Daoy (cell line): ENCODE results near the gene SURF6. TPM values are rescaled to one million over a fixed set of nuclear protein-coding genes. Genes with fewer than 3 reads are reported as not detected.
"Not testable (repeated sequence)": the region's sequence is repeated elsewhere in the genome, so short reads cannot be mapped to it uniquely, and the experiment has no call there.

ENCODE experiments used
- DNase-seq: peaks from one replicate; pipeline ENCODE4 v3.0.0-alpha.2; 2015; ENCODE audit warnings: low read depth
- total RNA-seq: library from RNA; depleted of rRNA; stranded (reverse); fragments of >200 nt; shearing (Covaris generic); gene quantifications from 2 replicates; pipeline ENCODE4 v1.2.3, GENCODE V29; 2014

SURF6 gene
- total RNA-seq, 1 experiment from 2014 or later, result 52.9 TPM

- peak; percentile 47 for DNase-seq
Observed at GRCh38 chr9:133329306-133330156, 6.5 kb downstream of the SURF6 start.

GRCh38 chr9:133327834-133328484 lies 8.0 kb downstream of the SURF6 start:
- no peak for DNase-seq

DNA sequence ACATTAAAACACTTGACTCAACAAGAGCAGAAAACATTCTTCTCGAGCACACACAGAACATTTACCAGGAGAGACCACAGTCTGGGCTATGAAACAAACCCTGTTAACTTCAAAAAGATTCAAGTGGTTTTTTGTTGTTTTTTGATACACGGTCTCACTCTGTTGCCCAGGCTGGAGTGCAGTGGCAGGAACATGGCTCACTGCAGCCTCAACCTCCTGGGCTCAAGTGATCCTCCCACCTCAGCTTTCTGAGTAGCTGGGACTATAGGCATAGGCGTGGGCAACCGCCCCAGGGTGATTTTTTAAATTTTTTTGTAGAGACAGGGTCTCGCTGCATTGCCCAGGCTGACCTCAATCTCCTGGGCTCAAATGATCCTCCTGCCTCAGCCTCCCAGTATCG lies 9.0 kb downstream of the SURF6 start:
- not testable (repeated sequence) for DNase-seq

- DNase-seq, result no peak
Observed at GRCh38 chr9:133323991-133324703, 11.8 kb downstream of the SURF6 start.

DNA sequence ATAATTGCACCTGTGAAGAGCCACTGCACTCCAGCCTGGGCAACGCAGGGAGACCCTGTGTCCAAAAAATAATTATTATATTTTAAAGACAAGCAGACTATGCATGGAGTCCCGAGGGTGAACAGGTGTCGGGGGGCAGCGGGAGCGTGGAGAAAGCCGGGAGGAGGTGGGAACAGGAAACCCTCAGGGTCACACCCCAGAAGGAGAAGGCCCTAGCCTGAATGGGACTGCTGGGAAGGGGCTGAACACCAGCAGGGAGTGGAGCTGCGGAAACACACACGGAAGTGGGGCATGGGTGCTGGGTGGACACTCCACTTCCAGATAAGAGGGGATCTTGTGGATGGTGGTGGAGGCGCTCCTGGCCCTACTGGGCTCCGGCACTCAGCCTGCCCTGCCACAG lies 12.8 kb downstream of the SURF6 start:
- no peak for DNase-seq

DNA sequence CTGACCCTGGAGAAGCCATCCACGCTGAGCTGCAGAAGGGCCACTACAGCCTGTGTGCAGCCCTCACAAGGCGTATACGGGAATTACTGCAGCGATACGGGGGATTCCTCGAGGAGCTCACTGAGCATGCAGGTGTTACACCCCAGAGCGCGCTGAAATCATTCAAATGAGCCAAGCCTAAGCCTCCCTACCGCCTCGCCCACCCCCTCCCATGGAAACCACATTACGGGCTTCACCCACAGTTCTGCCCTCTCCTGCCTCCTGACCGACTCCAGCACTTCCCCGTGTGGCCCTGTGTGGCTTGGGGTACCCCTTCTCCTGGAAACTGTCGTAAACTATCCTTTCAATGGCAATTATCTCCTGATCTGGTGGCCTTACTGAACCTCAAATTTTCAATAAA lies 13.3 kb downstream of the SURF6 start:
- no peak for DNase-seq

DNA sequence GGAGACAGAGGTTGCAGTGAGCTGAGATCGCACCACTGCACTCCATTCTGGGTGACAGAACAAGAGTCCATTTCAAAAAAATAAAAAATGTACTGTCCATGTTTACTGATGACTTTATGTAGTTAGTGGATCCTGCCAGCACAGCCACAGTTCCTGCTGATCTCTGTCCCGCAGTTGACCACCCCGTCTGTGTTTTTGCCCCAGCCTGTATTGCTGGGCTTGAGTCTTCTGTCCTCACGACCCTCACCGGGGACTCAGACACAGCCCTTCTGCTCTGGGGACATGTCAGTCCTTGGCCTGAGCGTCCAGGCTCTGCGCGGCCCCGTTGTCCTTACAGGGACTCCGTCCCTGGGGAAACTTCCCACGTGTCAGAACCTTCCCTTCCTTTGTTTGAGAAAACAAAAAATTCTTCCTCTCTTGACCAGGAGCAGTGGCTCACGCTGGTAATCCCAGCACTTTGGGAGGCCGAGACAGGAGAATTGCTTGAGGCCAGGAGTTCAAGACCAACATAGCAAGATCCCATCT lies 14.5 kb downstream of the SURF6 start:
- no peak for DNase-seq

GRCh38 chr9:133320421-133320881 lies 15.5 kb downstream of the SURF6 start:
- DNase-seq, result no peak

DNA sequence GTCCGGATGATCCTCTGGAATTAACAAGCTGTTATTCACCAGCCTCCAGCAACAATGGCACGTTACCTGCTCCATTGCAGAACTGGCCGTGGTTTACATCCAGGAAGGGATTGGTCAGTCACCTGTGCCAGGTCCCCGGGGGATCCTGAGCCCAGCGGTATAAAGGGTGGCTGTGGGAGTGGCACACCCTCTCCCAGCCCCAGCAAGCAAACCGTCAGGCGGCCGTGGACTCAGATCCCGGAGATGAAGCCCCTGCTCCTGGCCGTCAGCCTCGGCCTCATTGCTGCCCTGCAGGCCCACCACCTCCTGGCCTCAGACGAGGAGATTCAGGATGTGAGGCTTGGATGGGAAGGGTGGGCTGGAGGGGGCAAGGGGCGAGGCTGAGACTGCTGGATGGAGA lies 18.4 kb downstream of the SURF6 start:
- DNase-seq, result not testable (repeated sequence)

- DNase-seq, result no peak
Observed at GRCh38 chr9:133315997-133316396, 20.0 kb downstream of the SURF6 start.

DNA sequence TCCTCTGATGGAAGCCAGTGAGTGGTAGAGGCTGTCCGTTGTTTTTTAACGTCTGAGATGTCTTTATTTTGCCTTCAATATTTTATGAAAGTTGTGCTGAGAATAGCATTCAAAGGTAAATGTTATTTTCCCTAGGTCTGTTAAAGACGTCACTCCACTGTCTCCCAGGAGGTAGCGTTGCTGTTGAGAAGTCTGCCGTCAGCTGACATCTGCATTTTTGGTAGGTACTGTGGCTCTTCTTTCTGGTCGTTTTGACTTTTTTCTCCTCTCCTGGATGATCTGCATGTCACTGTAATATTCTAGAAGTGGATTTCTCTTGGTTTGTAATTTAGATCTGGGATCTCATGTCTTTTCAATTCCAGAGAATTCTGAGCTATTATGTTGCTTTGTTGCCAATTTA lies 26.4 kb downstream of the SURF6 start:
- no peak for DNase-seq

GRCh38 chr9:133307301-133307700 lies 28.7 kb downstream of the SURF6 start:
- DNase-seq, result no peak

- peak; percentile 76 for DNase-seq
Observed at GRCh38 chr9:133306242-133307204, 29.5 kb downstream of the SURF6 start.

DNA sequence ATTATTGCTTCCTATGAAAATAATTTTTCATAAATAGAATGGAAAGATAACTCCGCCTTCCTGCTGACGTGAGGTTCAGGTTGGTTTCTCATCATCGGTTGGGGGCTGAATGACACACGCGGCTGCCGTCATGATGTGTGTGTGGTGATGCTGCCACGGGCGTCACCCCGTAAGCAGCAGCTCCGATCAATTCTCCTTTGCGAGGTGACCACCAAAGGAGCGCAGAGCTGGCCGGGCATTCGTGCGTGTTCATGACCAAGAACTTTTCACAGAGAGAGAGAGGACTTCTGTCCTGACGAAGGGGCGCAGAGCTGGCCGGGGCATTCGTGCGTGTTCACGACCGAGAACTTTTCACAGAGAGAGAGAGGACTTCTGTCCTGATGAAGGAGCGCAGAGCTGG lies 30.3 kb downstream of the SURF6 start:
- DNase-seq, result no peak

DNA sequence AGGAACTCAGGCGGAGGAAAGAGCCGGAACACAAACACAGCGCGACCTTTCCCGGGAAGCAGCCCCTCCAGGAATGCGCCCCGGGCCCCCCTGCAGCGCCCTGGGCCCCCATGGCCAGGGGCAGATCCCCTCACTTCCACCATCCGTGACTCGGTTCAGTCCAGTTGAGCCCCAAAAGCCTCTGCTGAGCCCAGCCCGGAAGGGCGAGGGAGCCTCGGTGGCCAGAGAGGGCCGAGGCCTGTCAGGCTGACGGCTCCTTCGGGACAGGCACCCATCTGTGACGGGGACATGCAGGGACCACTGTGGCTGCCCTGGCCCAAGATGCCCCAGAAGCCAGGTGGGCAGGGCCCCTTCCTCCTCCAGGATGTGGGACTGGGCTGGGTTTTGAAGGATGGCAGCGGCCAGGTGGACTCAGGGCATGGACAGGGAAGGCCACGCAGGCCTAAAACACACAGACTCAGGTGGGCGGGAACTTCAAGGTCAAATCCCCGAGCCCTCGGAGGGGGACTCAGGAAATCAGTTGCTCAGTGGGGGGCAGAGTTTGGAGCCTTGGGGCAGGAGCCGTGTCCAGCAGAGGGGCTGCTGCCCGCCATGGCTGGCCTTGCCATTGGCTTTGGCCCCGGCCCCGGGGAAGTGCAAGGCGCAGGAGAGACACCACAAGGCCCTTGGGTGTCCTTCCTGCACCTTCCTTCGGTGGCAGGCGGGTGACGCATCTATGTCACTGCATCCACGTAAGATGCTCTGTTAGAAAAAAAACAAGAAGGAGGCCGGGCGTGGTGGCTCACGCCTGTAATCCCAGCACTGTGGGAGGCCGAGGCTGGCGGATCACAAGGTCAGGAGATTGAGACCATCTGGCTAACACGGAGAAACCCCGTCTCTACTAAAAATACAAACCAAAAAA lies 31.3 kb downstream of the SURF6 start:
- no peak for DNase-seq

DNA sequence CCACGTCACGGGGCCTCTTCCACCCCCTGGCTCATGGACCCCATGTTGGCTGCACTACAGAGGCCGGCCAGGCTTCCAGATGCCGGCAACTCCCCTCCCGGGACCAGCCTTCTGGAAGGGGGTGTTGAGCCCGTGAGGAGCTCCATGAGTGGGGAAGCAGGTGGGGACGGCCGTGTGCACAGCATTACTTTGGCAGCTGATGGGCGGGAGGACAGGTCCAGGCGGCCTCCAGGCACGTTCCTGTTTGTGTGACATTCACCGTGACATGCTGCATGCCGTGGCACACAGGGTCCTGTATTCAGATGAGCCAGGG lies 31.9 kb downstream of the SURF6 start:
- DNase-seq, result no peak

GRCh38 chr9:133303266-133304157 lies 32.5 kb downstream of the SURF6 start:
- DNase-seq, result no peak

DNA sequence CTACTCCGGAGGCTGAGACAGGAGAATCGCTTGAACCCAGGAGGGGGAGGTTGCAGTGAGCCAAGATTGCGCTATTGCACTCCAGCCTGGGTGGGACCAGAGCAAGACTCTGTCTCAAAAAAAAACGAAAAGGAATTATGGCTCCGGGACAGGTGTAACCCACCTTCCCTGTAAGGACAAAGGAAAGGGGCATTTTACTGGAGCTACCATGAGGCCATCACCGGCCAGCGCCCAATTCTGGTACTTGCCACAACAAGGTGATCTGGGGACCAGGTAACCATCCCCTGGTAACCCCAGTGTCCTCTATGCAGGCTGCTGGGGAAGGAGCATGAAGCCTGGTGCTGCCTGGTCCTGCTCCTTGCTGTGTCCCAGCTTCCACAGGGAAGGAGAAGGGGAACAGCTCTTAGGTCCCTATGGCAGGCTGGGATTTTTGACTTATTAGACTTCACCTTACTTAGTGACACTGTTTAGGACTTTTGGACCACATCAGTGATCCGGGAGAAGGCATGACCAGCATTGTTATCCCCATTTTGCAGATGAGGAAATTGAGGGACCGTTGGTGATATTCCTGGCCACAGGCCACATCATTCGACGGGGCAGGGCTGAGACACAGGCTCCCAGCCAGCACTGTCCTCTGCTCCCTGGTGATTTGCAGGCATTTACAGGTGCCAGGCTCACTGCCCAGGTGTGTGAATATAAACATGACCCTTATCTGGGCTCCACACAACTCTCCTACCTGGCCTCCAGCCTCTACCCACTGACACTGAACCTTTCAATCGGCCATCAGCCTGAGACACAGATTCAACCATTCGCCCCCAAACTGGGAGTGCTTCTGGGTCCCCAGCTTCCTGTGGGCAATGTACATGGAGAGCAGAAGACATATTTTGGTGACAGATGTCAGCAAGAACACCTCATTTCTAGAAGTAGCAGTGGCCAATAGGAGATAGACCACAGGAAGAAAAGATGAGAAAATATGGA lies 34.4 kb downstream of the SURF6 start:
- no peak for DNase-seq
